OCI-LY1 (cell line): ENCODE data around the gene SLC16A13.

Experiments
- H2AFZ ChIP-seq: fragments of 200-600 bp; sonication (generic), shearing (Covaris generic); 2 replicates; pipeline ENCODE4 v1.6.0; 2014; ENCODE audit warnings: antibody characterized with exemption, mild to moderate bottlenecking, low read length
- H3F3A ChIP-seq: fragments of 200-600 bp; sonication (generic), shearing (Covaris generic); 2 replicates; pipeline ENCODE4 v1.6.0; 2014; ENCODE audit warnings: mild to moderate bottlenecking, antibody characterized with exemption, low read length, moderate library complexity; ENCODE audit not compliant: insufficient read depth
- H3K27ac ChIP-seq: fragments of 200-600 bp; sonication (generic); 2 replicates; pipeline ENCODE4 v1.5.1; 2014; ENCODE audit warnings: low read length, mixed run types, mild to moderate bottlenecking, low read depth; ENCODE audit not compliant: poor library complexity, severe bottlenecking
- H3K27me3 ChIP-seq: fragments of 200-600 bp; sonication (generic); 2 replicates; pipeline ENCODE4 v1.6.0; 2014; ENCODE audit warnings: antibody characterized with exemption, mild to moderate bottlenecking, low read length, moderate library complexity; ENCODE audit not compliant: insufficient read depth
- H3K36me3 ChIP-seq: fragments of 200-600 bp; sonication (generic); 2 replicates; pipeline ENCODE4 v1.6.1; 2014; ENCODE audit warnings: mild to moderate bottlenecking, antibody characterized with exemption, low read length, moderate library complexity, mixed read lengths; ENCODE audit not compliant: insufficient read depth
- H3K4me1 ChIP-seq: fragments of 200-600 bp; sonication (generic); 2 replicates; pipeline ENCODE4 v1.5.1; 2014; ENCODE audit warnings: mild to moderate bottlenecking, low read length, moderate library complexity; ENCODE audit not compliant: insufficient read depth, severe bottlenecking
- H3K4me2 ChIP-seq: fragments of 200-600 bp; sonication (generic), shearing (Covaris generic); 2 replicates; pipeline ENCODE4 v1.6.1; 2014; ENCODE audit warnings: low read length
- H3K4me3 ChIP-seq: fragments of 200-600 bp; sonication (generic); 2 replicates; pipeline ENCODE4 v1.5.1; 2014; ENCODE audit warnings: low read length, low read depth, mild to moderate bottlenecking, mixed read lengths; ENCODE audit not compliant: poor library complexity, severe bottlenecking
- H3K79me2 ChIP-seq: fragments of 200-600 bp; shearing (Covaris generic); 2 replicates; pipeline ENCODE4 v1.6.1; 2016; ENCODE audit warnings: mixed run types, low read length, mixed read lengths; ENCODE audit not compliant: insufficient read depth
- H3K9ac ChIP-seq: fragments of 200-600 bp; sonication (generic), shearing (Covaris generic); 2 replicates; pipeline ENCODE4 v1.6.1; 2014; ENCODE audit warnings: mild to moderate bottlenecking, low read length, mixed read lengths
- H3K9me2 ChIP-seq: fragments of 200-600 bp; sonication (generic), shearing (Covaris generic); 2 replicates; pipeline ENCODE4 v1.6.1; 2014; ENCODE audit warnings: low read depth, mild to moderate bottlenecking, low read length, mixed read lengths
- H3K9me3 ChIP-seq: fragments of 200-600 bp; shearing (Covaris generic); 2 replicates; pipeline ENCODE4 v1.6.1; 2014; ENCODE audit warnings: low read length, mixed read lengths
- H4K20me1 ChIP-seq: fragments of 200-600 bp; sonication (generic), shearing (Covaris generic); 2 replicates; pipeline ENCODE4 v1.6.0; 2016; ENCODE audit warnings: mild to moderate bottlenecking, low read length; ENCODE audit not compliant: insufficient read depth
- EZH2 ChIP-seq: fragments of 200-600 bp; sonication (generic), shearing (Covaris generic); IDR thresholded peaks from 2 replicates; pipeline ENCODE4 v1.8.0; 2017; ENCODE audit warnings: borderline replicate concordance, mixed run types, mild to moderate bottlenecking, antibody characterized with exemption, low read length, moderate library complexity, mixed read lengths
- TF ChIP-seq, protein P1 (sequence below): fragments of 200-600 bp; sonication (generic), shearing (Covaris generic); IDR thresholded peaks from 2 replicates; pipeline ENCODE4 v1.5.1; 2017; ENCODE audit warnings: mild to moderate bottlenecking, antibody characterized with exemption, low read length, moderate library complexity, mixed read lengths

SLC16A13 gene

DNA sequence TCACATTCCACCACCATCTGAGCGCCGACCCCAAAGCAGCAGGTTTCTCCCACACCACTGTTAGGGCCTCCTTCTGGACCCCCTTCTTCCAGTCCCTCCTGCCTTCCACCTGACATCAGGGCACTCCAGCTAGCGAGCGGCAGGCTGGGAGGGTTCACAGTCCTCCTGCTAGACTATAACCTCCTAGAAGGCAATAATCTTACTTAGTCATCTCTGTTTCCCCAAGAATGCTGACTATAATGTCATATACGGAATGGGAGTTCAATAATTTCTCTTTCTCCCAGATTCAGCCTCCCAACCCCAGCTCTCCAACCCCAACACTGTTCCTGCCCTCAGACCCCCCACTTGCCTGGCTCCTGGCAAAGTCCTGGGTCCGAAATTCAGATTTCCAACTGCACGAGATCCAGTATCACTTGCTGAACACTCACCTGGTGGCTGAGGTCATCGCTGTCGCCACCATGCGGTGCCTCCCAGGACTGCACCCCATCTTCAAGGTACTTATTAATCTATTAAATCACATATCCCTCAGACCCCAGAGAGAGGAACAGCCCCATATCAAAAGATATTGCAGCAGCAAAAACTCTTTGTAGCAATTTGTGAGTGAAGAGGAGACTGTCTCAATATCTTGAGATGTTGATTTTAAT lies 34.4 kb upstream of the SLC16A13 start:
- H2AFZ ChIP-seq, result no peak overlapping the region
- no peaks in the 10 kb centered on the region for H3K4me1 ChIP-seq
- peaks cover 32% of the 10 kb centered on the region; the same call in 1 of the 2 replicates for H3K36me3 ChIP-seq
- no peaks in the 10 kb centered on the region for H3K79me2 ChIP-seq
- TF ChIP-seq EZH2, result no peak
- TF ChIP-seq, protein P1, sequence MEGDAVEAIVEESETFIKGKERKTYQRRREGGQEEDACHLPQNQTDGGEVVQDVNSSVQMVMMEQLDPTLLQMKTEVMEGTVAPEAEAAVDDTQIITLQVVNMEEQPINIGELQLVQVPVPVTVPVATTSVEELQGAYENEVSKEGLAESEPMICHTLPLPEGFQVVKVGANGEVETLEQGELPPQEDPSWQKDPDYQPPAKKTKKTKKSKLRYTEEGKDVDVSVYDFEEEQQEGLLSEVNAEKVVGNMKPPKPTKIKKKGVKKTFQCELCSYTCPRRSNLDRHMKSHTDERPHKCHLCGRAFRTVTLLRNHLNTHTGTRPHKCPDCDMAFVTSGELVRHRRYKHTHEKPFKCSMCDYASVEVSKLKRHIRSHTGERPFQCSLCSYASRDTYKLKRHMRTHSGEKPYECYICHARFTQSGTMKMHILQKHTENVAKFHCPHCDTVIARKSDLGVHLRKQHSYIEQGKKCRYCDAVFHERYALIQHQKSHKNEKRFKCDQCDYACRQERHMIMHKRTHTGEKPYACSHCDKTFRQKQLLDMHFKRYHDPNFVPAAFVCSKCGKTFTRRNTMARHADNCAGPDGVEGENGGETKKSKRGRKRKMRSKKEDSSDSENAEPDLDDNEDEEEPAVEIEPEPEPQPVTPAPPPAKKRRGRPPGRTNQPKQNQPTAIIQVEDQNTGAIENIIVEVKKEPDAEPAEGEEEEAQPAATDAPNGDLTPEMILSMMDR, result peak; percentile 75
- H3K27me3 ChIP-seq, result no peaks in the 10 kb centered on the region
- no peak overlapping the region for H3K4me3 ChIP-seq
- H3K9me2 ChIP-seq, result no peaks in the 10 kb centered on the region
- H3K4me2 ChIP-seq, result no peak overlapping the region
- H3K9me3 ChIP-seq, result no peaks in the 10 kb centered on the region
- H3K27ac ChIP-seq, result no peak overlapping the region
- no peak overlapping the region for H3K9ac ChIP-seq
- H4K20me1 ChIP-seq, result no peaks in the 10 kb centered on the region
- H3F3A ChIP-seq, result no peaks in the 10 kb centered on the region

DNA sequence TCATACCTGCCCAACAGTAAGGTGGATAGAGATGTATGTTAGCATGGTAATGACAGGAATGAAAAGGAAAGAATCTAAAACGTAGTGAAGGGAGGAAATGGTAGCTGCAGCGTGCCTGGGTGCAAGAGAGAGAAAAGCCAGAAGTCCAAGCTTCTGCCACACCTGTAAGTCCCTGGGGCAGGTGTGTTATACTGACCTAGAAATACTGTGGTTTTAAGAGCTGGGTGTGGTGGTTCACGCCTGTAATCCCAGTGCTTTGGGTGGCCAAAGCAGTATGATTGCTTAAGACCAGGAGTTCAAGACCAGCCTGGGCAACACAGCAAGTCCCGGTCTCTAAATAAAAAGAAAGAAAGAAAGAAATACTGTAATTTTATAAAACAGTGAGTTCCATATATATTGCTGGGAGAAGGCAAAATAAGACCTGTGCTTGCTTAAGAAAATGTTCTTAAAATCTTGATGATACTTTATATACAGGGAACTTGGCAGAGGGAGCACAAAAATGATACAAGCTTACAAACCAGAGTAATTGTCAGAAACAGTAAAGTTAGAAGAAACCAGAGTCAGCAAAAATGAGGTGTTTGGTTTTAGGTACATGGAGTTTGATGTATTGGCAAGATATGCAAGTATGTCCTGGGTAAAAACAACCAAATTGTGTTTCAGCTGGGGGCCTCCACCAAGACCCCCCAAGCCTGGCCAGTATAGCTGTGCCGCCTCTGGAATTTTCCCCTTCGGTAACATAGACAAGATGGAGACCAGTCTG lies 33.3 kb upstream of the SLC16A13 start:
- Histone ChIP-seq H3K9ac (no peak overlapping the region), H2AFZ (no peak overlapping the region), H3K4me1 (no peaks in the 10 kb centered on the region), H3K27ac (no peak overlapping the region), H3K9me3 (no peaks in the 10 kb centered on the region), H3K36me3 (peaks cover 32% of the 10 kb centered on the region; the same call in 1 of the 2 replicates), H3F3A (no peaks in the 10 kb centered on the region), H3K27me3 (no peaks in the 10 kb centered on the region), H3K4me3 (no peak overlapping the region), H3K79me2 (no peaks in the 10 kb centered on the region), H3K4me2 (no peak overlapping the region), H4K20me1 (no peaks in the 10 kb centered on the region), H3K9me2 (no peaks in the 10 kb centered on the region)
- no peak for TF ChIP-seq EZH2
- TF ChIP-seq, protein P1, result no peak

- Histone ChIP-seq H4K20me1 (no peaks in the 10 kb centered on the region), H3K4me3 (no peak overlapping the region), H3F3A (no peaks in the 10 kb centered on the region), H3K9ac (no peak overlapping the region), H3K27ac (no peak overlapping the region), H3K4me1 (no peaks in the 10 kb centered on the region), H3K79me2 (no peaks in the 10 kb centered on the region), H3K27me3 (no peaks in the 10 kb centered on the region), H3K9me2 (no peaks in the 10 kb centered on the region), H3K36me3 (peaks cover 31% of the 10 kb centered on the region; the same call in 1 of the 2 replicates), H2AFZ (no peak overlapping the region), H3K4me2 (no peak overlapping the region), H3K9me3 (no peaks in the 10 kb centered on the region)
- no peak for TF ChIP-seq EZH2
- TF ChIP-seq, protein P1, result no peak
Observed at GRCh38 chr17:7003745-7004144, 32.1 kb upstream of the SLC16A13 start.
